Loucy (cell line): ENCODE data around the gene FARP1.

ENCODE experiments used
- CTCF ChIP-seq: fragments of 200-600 bp; sonication (generic); conservative IDR thresholded peaks from 2 replicates; pipeline ENCODE4 v1.5.1; 2014; ENCODE audit warnings: mild to moderate bottlenecking, antibody characterized with exemption, low read length
- EZH2phosphoT487 ChIP-seq: fragments of 200-600 bp; IDR thresholded peaks from 2 replicates; pipeline ENCODE4 v1.6.1; 2018; ENCODE audit warnings: antibody characterized with exemption, mild to moderate bottlenecking, moderate library complexity, borderline replicate concordance

DNA sequence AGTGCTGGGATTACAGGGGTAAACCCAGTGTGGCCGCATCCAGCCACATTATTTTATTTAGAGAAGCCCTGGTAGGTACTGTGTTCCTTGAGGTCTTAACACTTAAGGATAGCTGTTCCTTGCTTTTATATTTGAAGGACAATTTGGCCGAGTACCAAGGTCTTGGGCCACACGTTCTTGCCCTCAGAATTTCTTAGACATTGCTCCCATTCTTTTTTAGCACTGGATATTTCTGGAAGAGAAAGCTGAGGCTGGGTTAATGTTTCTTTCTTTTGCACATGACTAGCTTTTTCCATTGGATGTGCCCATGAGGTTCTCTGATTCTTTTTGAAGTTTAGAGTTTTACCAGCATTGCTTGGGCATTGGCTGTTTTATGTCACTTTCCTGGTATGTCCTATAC lies 39.7 kb downstream of the FARP1 start:
- TF ChIP-seq CTCF, result no peak
- no peak for TF ChIP-seq EZH2phosphoT487
